GM18951 (cell line): ENCODE results near the gene SLC4A7.
"Not testable (repeated sequence)": the region's sequence is repeated elsewhere in the genome, so short reads cannot be mapped to it uniquely, and the experiment has no call there.

Source experiments
- POLR2A ChIP-seq: IDR thresholded peaks from 4 replicates; pipeline ENCODE4 v1.6.1; 2011; ENCODE audit warnings: mild to moderate bottlenecking; ENCODE audit not compliant: insufficient read length, insufficient read depth; ENCODE audit errors: extremely low read depth
- in situ Hi-C: fragments of 300-500 bp; cut with MboI; formaldehyde crosslinking; loops from one replicate; pipeline ENCODE4 v1.12.0; 2022; ENCODE audit warnings: low sequenced_read_pairs, mixed read lengths, inconsistent platforms; ENCODE audit not compliant: unreplicated experiment

Gene SLC4A7

DNA sequence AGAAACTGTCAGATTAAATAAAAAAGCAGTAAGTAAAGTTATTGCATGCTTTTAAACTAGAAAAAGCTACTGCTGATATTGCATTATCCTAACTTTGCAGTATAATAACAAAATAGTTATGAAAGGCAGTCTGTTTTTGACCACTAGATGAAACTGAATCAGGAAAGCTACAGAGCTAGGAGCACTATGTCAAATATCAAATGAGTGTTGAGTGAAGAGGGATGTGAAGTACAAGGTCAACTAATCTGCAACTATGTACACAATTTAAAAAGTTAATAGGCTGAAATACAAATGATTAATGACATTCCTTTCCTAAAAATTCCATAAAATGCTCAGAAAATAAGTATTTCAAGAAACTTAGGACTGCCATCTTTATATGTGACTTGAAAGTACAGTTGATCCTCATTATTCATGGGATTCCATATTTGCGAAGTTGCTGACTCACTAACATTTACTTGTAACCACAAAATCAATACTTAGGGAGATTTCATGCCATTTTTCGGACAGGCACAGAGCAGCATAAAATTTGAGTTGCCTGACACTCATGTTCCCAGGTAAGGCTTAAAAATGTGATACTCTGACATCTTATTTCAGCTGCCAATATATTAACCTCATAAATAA, 34.5 kb downstream of the SLC4A7 start:
- in situ Hi-C loops, result no loop called here
- no peak for TF ChIP-seq POLR2A

DNA sequence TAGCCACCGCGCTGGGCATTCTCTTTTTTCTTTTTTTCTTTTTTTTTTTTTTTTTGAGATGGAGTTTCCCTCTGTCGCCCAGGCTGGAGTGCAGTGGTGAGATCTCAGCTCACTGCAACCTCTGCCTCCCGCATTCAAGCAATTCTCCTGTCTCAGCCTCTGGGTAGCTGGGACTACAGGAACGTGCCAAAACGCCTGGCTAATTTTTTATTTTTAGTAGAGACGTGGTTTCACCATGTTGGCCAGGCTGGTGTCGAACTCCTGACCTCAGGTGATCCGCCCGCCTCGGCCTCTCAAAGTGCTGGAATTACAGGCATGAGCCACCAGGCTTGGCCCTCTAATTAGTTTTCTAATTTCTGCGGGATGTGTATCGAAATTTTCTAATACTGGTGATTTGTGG, 41.2 kb downstream of the SLC4A7 start:
- in situ Hi-C loops, result not testable (repeated sequence)

DNA sequence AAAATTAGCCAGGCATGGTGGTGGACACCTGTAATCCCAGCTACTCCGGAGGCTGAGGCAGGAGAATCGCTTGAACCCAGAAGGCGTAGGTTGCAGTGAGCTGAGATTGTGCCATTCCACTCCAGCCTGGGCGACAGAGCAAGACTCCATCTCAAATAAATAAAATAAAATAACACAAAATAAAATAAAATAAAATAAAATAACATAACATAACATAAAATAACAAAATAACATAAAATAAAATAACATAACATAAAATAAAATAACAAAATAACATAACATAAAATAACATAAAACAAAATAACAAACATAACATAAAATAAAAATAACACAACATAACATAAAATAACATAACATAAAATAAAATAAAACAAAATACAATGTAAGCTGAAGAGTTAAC, 45.8 kb downstream of the SLC4A7 start:
- in situ Hi-C loops, result not testable (repeated sequence)

DNA sequence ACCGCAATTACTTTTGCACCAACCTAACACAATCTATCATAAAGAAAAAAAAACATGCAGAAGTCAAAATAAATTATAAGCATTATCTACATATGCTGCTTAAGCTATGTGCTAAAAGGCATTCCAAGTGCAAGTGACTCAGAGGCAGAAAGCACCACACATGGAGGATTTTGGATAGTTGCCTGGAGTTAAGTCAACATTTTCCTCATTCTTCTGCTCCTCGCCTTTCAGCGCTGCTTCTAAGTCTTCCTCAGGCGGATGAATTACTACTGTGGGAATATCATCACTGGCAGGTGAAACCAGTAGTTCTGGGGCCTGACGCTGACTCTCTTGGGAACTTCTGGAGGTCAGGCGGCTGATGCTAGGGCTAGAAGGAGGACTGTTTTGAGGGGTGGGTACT, 53.1 kb downstream of the SLC4A7 start:
- in situ Hi-C loops, result no loop called here
- no peak for TF ChIP-seq POLR2A

DNA sequence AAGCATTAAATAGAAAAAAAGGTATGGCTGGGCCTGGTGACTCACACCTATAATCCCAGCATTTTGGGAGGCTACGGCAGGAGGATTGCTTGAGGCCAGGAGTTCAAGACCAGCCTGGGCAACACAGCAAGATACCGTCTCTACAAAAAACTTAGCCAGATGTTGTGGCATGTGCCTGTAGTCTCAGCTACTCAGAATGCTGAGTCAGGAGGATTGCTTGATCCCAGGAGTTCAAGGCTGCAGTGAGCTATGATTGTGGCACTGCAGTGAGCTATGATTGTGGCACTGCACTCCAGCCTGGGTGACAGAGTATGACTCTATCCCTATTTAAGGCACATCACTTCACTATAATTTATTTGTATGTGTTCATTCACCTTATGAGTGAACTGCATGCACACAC, 54.3 kb downstream of the SLC4A7 start:
- no peak for TF ChIP-seq POLR2A
- in situ Hi-C loops, result no loop called here

DNA sequence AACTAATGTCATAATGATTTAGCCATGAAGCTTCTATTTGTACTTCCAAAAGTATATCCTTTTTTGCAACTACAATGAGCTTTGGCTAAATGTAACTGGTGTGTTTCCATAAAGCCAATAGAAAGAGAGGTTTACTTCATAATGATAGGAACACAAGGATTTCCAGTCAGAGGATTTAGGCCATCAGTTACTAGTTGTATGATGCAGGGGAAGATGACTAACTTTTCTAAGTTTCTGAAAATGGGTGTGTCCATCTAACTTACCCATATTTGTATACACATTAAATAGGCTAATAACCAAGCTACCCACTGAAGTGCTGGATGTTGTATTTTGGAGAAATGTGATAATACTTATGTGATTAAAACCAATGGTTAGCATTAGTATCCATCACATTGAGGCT, 55.7 kb downstream of the SLC4A7 start:
- no peak for TF ChIP-seq POLR2A
- in situ Hi-C loops, result no loop called here

DNA sequence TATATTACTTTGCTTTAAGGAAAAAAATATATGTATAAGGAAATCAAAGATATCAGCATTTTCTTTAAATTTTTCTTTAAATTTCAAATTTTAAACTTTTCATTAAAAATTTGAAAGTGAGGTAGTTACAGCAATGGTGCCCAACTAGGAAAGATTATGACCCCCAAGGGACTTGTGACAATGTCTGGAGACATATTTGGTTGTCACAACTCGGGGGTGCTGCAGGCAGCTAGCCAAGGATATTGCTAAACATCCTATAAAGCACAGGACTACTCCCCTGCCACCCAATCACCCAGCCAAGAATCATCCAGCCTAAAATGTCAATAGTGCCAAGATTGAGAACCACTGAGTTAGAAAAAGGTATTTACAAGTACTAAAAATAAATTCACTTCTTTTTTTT, 57.3 kb downstream of the SLC4A7 start:
- TF ChIP-seq POLR2A, result no peak
- in situ Hi-C loops, result no loop called here

DNA sequence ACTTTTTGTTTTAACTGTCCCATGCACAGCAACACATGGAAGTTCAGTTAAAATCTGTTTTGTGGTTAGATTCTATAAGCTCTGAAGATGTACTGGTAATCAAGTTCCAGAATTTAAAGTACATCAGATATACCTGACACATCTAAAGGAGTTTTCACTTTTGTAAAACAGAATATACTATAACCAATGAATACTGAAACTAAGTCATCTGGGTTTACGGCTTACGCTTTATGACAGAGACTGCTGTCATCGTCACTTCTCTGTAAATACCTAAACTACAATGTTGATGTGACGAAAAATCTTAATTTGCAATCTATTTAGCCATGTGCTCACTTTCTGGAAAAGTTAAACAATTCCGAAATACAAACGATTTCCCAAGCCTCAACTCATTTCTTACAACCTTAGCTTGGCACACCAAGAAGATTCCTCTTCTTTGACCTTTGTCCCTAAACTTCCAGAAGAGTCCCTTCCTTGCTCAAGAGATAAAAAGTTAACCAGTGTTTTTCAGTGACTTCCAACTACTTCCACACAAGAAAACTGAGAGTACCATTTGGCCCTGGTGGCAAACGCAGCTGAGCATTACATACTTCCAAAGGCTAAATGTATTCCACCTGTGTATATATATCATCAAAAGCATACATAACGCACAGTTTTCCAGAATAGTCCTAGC, 58.2 kb downstream of the SLC4A7 start:
- in situ Hi-C loops, result no loop called here
- TF ChIP-seq POLR2A, result no peak

DNA sequence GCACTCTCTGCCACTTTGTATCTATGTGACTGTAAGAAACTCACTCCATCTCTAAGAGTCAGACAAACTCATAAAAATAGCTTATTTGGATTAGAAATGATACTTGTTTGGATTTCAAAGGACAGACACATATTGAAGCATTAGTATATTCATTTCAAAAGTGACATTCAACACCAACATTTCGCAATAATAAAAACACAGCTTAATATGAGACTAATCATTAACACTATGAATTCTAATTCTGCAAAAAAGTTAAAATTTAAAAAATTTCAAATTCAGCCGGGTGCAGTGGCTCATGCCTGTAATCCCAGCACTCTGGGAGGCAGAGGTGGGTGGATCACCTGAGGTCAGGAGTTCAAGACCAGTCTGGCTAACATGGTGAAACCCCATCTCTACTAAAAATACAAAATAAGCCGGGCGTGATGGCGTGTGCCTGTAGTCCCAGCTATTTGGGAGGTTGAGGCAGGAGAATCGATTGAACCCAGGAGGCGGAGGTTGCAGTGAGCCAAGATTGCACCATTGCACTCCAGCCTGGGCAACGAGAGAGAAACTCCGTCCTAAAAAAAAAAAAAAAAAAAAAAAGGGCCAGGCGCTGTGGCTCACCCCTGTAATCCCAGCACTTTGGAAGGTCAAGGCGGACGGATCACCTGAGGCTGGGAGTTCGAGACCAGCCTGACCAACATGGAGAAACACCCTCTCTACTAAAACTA, 59.2 kb downstream of the SLC4A7 start:
- in situ Hi-C loops, result not testable (repeated sequence)

DNA sequence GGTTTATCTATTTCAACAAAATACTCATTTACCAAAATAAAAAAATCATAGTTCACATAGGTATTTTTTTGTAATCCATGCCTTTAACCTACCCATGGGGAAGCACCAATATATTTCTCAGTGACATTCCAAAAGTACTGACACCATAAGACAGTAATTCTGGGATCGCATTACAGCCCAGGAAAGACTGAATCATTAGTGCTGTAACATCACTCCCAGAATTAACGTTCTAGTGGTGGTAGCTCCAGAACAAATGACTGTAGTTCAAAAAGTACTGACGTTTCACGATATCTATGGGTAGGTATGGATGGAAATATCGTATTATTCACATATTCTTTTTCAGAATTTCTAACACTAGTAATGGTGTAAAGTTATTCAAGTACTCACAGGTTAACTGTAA, 60.7 kb downstream of the SLC4A7 start:
- TF ChIP-seq POLR2A, result no peak
- in situ Hi-C loops, result no loop called here

DNA sequence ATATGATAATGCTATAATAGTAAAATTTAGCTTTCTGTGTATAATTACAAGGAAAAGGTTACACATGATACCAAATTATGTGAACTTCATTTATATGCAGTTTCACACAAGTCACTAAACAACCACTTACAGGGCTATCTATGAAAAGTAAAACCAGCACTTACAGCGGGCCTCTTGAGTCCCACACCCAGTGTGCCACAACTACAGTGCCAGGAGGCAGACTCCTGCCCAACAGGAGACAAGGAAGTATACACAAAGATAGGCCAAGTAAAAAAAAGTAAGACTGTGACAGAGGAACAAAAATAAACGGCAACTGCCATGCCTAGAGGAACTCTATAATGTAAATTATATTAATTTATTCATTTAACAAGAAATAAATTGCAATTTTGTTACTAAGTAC, 61.6 kb downstream of the SLC4A7 start:
- TF ChIP-seq POLR2A, result no peak
- in situ Hi-C loops, result no loop called here

DNA sequence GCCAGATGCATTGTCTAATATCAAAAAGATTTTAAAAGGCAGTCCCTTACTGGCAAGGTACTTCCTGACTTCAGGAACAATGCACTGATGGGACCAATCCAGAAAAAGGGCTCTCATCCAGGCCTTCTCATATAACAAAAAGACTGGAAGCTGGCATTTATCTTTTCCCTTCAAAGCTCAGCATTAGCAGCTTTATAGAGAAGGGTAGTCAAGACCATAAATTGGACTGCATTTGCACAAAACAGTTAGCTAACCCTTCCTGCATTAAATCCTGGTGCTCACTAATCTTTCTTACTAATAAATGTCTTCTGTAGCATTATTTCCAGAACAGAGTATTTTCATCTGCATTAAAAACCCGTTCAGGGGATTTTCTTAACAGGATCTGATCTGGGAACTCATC, 69.0 kb downstream of the SLC4A7 start:
- no peak for TF ChIP-seq POLR2A
- in situ Hi-C loops, result no loop called here

DNA sequence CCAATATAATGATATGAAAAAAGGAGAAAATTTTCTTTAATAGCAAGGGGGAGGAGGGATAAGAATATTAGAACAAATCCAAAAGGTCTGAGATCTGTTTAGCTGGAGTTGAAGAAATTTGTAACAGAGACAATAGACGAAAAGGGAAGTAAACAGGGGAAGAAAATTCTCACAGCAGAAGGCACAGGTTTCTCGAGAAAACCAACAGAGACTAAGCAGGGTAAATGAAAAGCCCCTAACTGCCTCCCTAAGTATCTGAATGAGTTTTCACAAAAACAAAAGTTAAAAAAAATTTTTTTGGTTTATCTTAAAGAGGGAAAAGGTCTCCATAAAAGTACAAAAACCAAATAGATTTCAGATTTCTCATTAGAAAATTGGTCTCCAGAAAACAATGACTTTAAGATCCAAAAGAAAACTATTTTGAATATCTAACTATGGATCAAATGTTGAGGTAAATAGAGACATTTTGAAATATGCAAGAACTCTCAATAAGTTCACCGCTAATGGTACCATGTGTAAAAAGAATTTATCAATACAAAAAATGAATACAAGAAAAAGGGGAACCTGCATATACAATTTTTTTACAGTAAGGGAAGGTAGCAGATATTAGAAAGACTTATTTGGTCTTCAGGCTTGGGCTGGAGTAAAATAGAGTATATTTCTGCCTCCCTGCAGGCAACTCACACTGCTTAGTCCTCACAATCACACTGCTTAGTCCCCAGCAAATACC, 91.1 kb downstream of the SLC4A7 start:
- no peak for TF ChIP-seq POLR2A
- in situ Hi-C loops, result no loop called here

DNA sequence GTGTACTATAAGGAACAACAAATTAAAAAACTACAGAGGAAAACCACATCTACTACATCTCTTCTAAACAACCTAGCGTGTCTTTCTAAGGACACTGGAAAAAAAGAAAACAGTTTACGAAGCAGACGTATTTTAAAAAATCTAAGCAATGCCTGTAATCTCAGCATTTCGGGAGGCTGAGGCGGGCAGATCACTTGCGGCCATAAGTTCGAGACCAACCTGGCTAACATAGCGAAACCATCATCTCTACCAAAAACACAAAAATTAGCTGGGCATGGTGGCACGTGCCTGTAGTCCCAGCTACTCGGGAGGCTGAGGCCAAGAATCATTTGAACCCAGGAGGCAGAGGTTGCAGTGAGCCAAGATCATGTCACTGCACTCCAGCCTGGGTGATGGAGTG, 91.8 kb downstream of the SLC4A7 start:
- in situ Hi-C loops, result not testable (repeated sequence)
